HG02610 (cell line): Measurements from ENCODE around the gene LRRC4C.

Source experiments
- ATAC-seq: cut with Tn5 transposase; IDR thresholded peaks from one replicate; pipeline ENCODE4 v1.9.1; 2021; ENCODE audit warnings: mild to moderate bottlenecking, moderate library complexity; ENCODE audit not compliant: unreplicated experiment

The LRRC4C gene

GRCh38 chr11:41145420-41145819 lies 314.0 kb downstream of the LRRC4C start:
- no peak for ATAC-seq

- ATAC-seq = no peak
Measured at GRCh38 chr11:41134971-41135370, 324.5 kb downstream of the LRRC4C start.

GRCh38 chr11:41133023-41133422 lies 326.4 kb downstream of the LRRC4C start:
- no peak for ATAC-seq

GRCh38 chr11:41121600-41121999 lies 337.9 kb downstream of the LRRC4C start:
- ATAC-seq = no peak

GRCh38 chr11:41119484-41119883 lies 340.0 kb downstream of the LRRC4C start:
- no peak for ATAC-seq

- no peak for ATAC-seq
Measured at GRCh38 chr11:41118521-41118920, 340.9 kb downstream of the LRRC4C start.

GRCh38 chr11:41116970-41117369 lies 342.5 kb downstream of the LRRC4C start:
- no peak for ATAC-seq

- ATAC-seq = no peak
Measured at GRCh38 chr11:41115066-41115465, 344.4 kb downstream of the LRRC4C start.

- no peak for ATAC-seq
Measured at GRCh38 chr11:41113160-41113559, 346.3 kb downstream of the LRRC4C start.

GRCh38 chr11:41110527-41110926 lies 348.9 kb downstream of the LRRC4C start:
- no peak for ATAC-seq

GRCh38 chr11:41102471-41102870 lies 357.0 kb downstream of the LRRC4C start:
- no peak for ATAC-seq

GRCh38 chr11:41099654-41100053 lies 359.8 kb downstream of the LRRC4C start:
- ATAC-seq = no peak

GRCh38 chr11:41085123-41085522 lies 374.3 kb downstream of the LRRC4C start:
- ATAC-seq = no peak

GRCh38 chr11:41081756-41082285 lies 377.6 kb downstream of the LRRC4C start:
- no peak for ATAC-seq

- ATAC-seq = no peak
Measured at GRCh38 chr11:41074318-41074717, 385.1 kb downstream of the LRRC4C start.

- no peak for ATAC-seq
Measured at GRCh38 chr11:41065432-41065831, 394.0 kb downstream of the LRRC4C start.

GRCh38 chr11:41058138-41058537 lies 401.3 kb downstream of the LRRC4C start:
- ATAC-seq = no peak

- no peak for ATAC-seq
Measured at GRCh38 chr11:41056892-41057569, 402.4 kb downstream of the LRRC4C start.

GRCh38 chr11:41053894-41054293 lies 405.6 kb downstream of the LRRC4C start:
- ATAC-seq = no peak

- no peak for ATAC-seq
Measured at GRCh38 chr11:41051919-41052635, 407.4 kb downstream of the LRRC4C start.

GRCh38 chr11:41050791-41051190 lies 408.7 kb downstream of the LRRC4C start:
- no peak for ATAC-seq

- ATAC-seq = no peak
Measured at GRCh38 chr11:41047229-41047628, 412.2 kb downstream of the LRRC4C start.
